Endodermal cell (in vitro differentiated cells): ENCODE measurements around the gene ACP7. TPM values are rescaled to one million over a fixed set of nuclear protein-coding genes. Genes with fewer than 3 reads are reported as not detected.
"Not testable (repeated sequence)": the region's sequence is repeated elsewhere in the genome, so short reads cannot be mapped to it uniquely, and the experiment has no call there.

Experiments
- DNase-seq: peaks from one replicate; pipeline ENCODE4 v3.0.0-alpha.2; 2017
- H3K27ac ChIP-seq: 2 replicates; pipeline ENCODE4 v1.5.1; 2013; ENCODE audit warnings: mild to moderate bottlenecking, low read depth, low read length, moderate library complexity
- H3K27me3 ChIP-seq: 2 replicates; pipeline ENCODE4 v1.6.1; 2013; ENCODE audit warnings: mild to moderate bottlenecking, low read length, moderate library complexity; ENCODE audit not compliant: insufficient read depth, control insufficient read depth, poor library complexity, severe bottlenecking
- H3K36me3 ChIP-seq: 2 replicates; pipeline ENCODE4 v1.7.0; 2013; ENCODE audit warnings: mild to moderate bottlenecking, low read length, moderate library complexity; ENCODE audit not compliant: control insufficient read depth, insufficient read depth
- H3K4me1 ChIP-seq: one replicate; pipeline ENCODE4 v1.7.0; 2013; ENCODE audit warnings: low read length; ENCODE audit not compliant: control insufficient read depth, insufficient read depth
- H3K4me3 ChIP-seq: 2 replicates; pipeline ENCODE4 v1.5.1; 2013; ENCODE audit warnings: mild to moderate bottlenecking, low read length, moderate library complexity
- H3K9ac ChIP-seq: 2 replicates; pipeline ENCODE4 v1.6.1; 2013; ENCODE audit warnings: mild to moderate bottlenecking, low read length, moderate library complexity; ENCODE audit not compliant: poor library complexity, severe bottlenecking; ENCODE audit errors: extremely low read depth
- H3K9me3 ChIP-seq: 2 replicates; pipeline ENCODE4 v1.6.1; 2013; ENCODE audit warnings: mild to moderate bottlenecking, low read length, moderate library complexity; ENCODE audit not compliant: control insufficient read depth
- H3K27ac Mint-ChIP-seq: 2 replicates; pipeline ENCODE4 v1.8.0; 2020; ENCODE audit warnings: mixed read lengths
- H3K27me3 Mint-ChIP-seq: 2 replicates; pipeline ENCODE4 v1.8.0; 2021; ENCODE audit warnings: mild to moderate bottlenecking, mixed read lengths; ENCODE audit not compliant: insufficient read depth
- H3K36me3 Mint-ChIP-seq: 2 replicates; pipeline ENCODE4 v1.8.0; 2020; ENCODE audit warnings: low read depth, mixed read lengths
- H3K4me1 Mint-ChIP-seq: 2 replicates; pipeline ENCODE4 v1.8.0; 2020; ENCODE audit warnings: mixed read lengths
- H3K4me3 Mint-ChIP-seq: 2 replicates; pipeline ENCODE4 v1.8.0; 2020; ENCODE audit warnings: mild to moderate bottlenecking, moderate library complexity, mixed read lengths
- H3K9me3 Mint-ChIP-seq: 2 replicates; pipeline ENCODE4 v1.8.0; 2020; ENCODE audit warnings: mild to moderate bottlenecking, mixed read lengths
- WGBS, 2 experiments: methylation state at CpG; one replicate each; pipeline versions ENCODE4 v1.1.5 to v1.1.7; 2013; ENCODE audit warnings: missing lambda C conversion rate in 2 of 2, mixed read lengths in 1 of 2; ENCODE audit not compliant: insufficient coverage in 1 of 2, insufficient read length in 1 of 2; 5-methylcytosine and 5-hydroxymethylcytosine counted together
- total RNA-seq, 2 donors: library from RNA; stranded (reverse); fragmentation: NEBNext Ultra II Directional in 1 of 2; extraction: Animal tissue kit (Norgen Biotek cat#: 25700) in 1 of 2; gene quantifications; 2 replicates in 1 of 2; 3 replicates in 1 of 2; pipeline ENCODE4 v1.2.1, GENCODE V29; 2021
- TF ChIP-seq, protein P1 (sequence below): fragments of 200-600 bp; sonication (generic); conservative IDR thresholded peaks from 2 replicates; pipeline ENCODE4 v1.5.0; 2021; ENCODE audit warnings: antibody characterized with exemption, mild to moderate bottlenecking

The ACP7 gene
- total RNA-seq, 2 donors from 2014 or later: 0.29 TPM; not detected in 1

DNA sequence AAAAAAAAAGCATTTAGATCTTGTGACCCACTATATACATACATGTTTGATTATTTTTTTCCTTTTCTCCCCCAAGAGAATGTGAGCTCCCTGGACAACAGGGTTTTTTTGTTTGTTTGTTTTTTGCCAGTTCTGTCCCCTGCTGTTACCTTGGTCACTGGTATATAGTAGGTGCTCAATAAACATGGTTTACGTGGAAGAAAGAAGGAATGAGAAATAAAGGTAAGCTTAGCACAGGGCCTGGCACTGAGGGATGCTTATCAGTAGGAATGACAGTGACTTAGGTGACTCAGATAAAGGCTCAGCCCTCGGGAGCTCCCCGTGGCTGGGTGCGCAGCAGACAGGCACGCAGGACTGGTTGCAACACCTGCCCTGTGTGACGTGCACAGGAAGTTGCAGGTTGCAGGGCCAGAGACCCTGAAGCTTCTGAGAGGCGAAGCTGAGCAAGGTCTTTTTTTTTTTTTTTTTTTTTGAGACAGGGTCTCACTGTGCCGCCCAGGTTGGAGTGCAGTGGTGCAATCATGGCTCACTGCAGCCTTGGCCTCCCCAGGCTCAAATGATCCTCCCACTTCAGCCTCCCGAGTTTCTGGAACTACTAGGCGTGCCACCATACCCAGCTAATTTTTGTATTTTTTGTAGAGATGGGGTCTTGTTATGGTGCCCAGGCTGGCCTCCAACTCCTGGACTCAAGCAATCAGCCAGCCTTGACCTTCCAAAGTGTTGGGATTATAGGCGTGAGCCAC, 31.1 kb downstream of the ACP7 start:
- TF ChIP-seq, protein P1, sequence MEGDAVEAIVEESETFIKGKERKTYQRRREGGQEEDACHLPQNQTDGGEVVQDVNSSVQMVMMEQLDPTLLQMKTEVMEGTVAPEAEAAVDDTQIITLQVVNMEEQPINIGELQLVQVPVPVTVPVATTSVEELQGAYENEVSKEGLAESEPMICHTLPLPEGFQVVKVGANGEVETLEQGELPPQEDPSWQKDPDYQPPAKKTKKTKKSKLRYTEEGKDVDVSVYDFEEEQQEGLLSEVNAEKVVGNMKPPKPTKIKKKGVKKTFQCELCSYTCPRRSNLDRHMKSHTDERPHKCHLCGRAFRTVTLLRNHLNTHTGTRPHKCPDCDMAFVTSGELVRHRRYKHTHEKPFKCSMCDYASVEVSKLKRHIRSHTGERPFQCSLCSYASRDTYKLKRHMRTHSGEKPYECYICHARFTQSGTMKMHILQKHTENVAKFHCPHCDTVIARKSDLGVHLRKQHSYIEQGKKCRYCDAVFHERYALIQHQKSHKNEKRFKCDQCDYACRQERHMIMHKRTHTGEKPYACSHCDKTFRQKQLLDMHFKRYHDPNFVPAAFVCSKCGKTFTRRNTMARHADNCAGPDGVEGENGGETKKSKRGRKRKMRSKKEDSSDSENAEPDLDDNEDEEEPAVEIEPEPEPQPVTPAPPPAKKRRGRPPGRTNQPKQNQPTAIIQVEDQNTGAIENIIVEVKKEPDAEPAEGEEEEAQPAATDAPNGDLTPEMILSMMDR: no peak
- H3K9ac ChIP-seq: no peak overlapping the region
- H3K9me3 ChIP-seq: no peaks in the 10 kb centered on the region
- H3K27me3 ChIP-seq: no peaks in the 10 kb centered on the region
- no peak for DNase-seq
- Mint-ChIP-seq H3K27me3 (peaks cover 3% of the 10 kb centered on the region), H3K27ac (no peak overlapping the region), H3K9me3 (no peaks in the 10 kb centered on the region), H3K4me1 (peaks cover 4% of the 10 kb centered on the region), H3K4me3 (no peak overlapping the region), H3K36me3 (no peaks in the 10 kb centered on the region)
- H3K36me3 ChIP-seq: no peaks in the 10 kb centered on the region
- no peak overlapping the region for H3K4me3 ChIP-seq
- 80 to 83% methylated on average over 6 to 11 of the region's 11 CpGs for WGBS, 2 experiments
- H3K27ac ChIP-seq: no peak overlapping the region
- H3K4me1 ChIP-seq: no peaks in the 10 kb centered on the region

DNA sequence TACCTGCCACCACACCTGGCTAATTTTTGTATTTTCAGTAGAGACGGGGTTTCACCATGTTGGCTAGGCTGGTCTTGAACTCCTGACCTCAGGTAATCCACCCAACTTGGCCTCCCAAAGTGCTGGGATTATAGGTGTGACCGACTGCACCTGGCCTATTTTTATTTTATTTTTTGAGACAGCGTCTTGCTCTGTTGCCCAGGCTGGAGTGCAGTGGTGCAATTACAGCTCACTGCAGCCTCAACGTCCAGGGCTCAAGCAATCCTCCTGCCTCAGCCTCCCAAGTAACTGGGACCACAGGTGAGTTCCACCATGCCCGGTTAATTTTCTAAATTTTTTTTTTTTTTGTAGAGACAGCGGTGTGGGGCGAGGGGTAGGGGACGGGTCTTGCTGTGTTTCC, 32.9 kb downstream of the ACP7 start:
- not testable (repeated sequence) for H3K27ac Mint-ChIP-seq

DNA sequence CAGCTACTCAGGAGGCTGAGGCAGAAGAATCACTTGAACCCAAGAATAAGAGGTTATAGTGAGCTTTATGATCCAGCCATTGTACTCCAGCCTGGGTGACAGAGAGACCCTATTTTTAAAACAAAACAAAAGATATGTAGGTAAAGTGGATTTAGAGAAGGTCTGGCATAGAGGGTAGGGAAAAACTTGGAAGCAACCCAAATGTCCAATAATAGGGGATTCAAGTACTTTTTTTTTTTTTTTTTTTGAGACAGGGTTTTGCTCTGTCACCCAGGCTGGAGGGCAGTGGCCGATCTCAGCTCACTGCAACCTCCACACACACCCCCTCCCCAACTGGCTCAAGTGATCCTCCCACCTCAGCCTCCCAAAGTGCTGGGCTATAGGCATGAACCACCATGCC, 35.7 kb downstream of the ACP7 start:
- Mint-ChIP-seq H3K27me3 (peaks cover 7% of the 10 kb centered on the region), H3K36me3 (no peaks in the 10 kb centered on the region), H3K9me3 (no peaks in the 10 kb centered on the region), H3K27ac (no peak overlapping the region), H3K4me1 (peaks cover 5% of the 10 kb centered on the region), H3K4me3 (no peak overlapping the region)
- H3K27ac ChIP-seq: no peak overlapping the region
- TF ChIP-seq, protein P1: no peak
- no peaks in the 10 kb centered on the region for H3K36me3 ChIP-seq
- no peak overlapping the region for H3K9ac ChIP-seq
- 88% methylated on average over 1 of the region's 1 CpG; no CpG with 5 or more reads in 1 of the 2 experiments for WGBS, 2 experiments
- DNase-seq: no peak
- no peak overlapping the region for H3K4me3 ChIP-seq
- H3K27me3 ChIP-seq: no peaks in the 10 kb centered on the region
- no peaks in the 10 kb centered on the region for H3K9me3 ChIP-seq
- no peaks in the 10 kb centered on the region for H3K4me1 ChIP-seq

More for the DNA sequence above, 32.9 kb downstream of the ACP7 start:
- not testable (repeated sequence) for H3K4me3 ChIP-seq, H3K9me3 Mint-ChIP-seq, H3K36me3 ChIP-seq, H3K4me1 ChIP-seq, H3K27me3 ChIP-seq, H3K4me3 Mint-ChIP-seq, H3K9me3 ChIP-seq, H3K9ac ChIP-seq, H3K27ac ChIP-seq, H3K36me3 Mint-ChIP-seq, H3K4me1 Mint-ChIP-seq, H3K27me3 Mint-ChIP-seq, DNase-seq
- WGBS, 2 experiments: 81 to 85% methylated on average over 4 to 8 of the region's 8 CpGs
